Measurements from ENCODE around the gene TXLNG.
A peak's percentile ranks its signal among the peaks of the same experiment; 100 is the strongest.

Gene TXLNG

GRCh38 chrX:16867947-16868346, 81.7 kb downstream of the TXLNG start:
- no peak overlapping the region for H3K4ac ChIP-seq (ENCODE audit: low read depth in 1 of 2, low read length in 2 of 2)
- no peaks in the 10 kb centered on the region for H3K36me3 ChIP-seq (ENCODE audit: control insufficient read depth in 1 of 2, insufficient read depth in 2 of 2, low read depth in 1 of 2, low read length in 2 of 2)
- H3K79me1 ChIP-seq (replicated peaks; ENCODE audit: low read length, poor library complexity, severe bottlenecking): no peaks in the 10 kb centered on the region
- no peak for DNase-seq
- no peak overlapping the region for H2BK120ac ChIP-seq (ENCODE audit: low read depth, low read length)
- no peak overlapping the region for H3K4me2 ChIP-seq (ENCODE audit: low read length, poor library complexity, severe bottlenecking)
- H3K14ac ChIP-seq (ENCODE audit: low read length in 2 of 2): no peak overlapping the region
- H2BK5ac ChIP-seq (ENCODE audit: low read depth, low read length, poor library complexity, severe bottlenecking): no peak overlapping the region
- H4K8ac ChIP-seq (ENCODE audit: low read length): no peak overlapping the region
- peaks cover 0 to 19% of the 10 kb centered on the region in 2 experiments for H3K27me3 ChIP-seq (ENCODE audit: control insufficient read depth in 1 of 2, insufficient read depth in 1 of 2, low read length in 2 of 2)
- H4K91ac ChIP-seq (ENCODE audit: low read length): no peak overlapping the region
- no peak overlapping the region for H3K27ac ChIP-seq (ENCODE audit: low read length, poor library complexity, severe bottlenecking)
- H3K23ac ChIP-seq (ENCODE audit: low read length in 2 of 2): no peak overlapping the region
- peak overlapping the region; percentile 91 for H3K9ac ChIP-seq (ENCODE audit: low read length)
- no peak overlapping the region for H2AK5ac ChIP-seq (ENCODE audit: low read length, severe bottlenecking)
- 100% methylated on average over 2 of the region's 6 CpGs for WGBS
- H2BK15ac ChIP-seq (ENCODE audit: low read depth, poor library complexity, severe bottlenecking): no peak overlapping the region
- peaks cover 5% of the 10 kb centered on the region for H3K4me1 ChIP-seq (ENCODE audit: control insufficient read depth, insufficient read depth, low read depth, low read length)
- H3K9me3 ChIP-seq (ENCODE audit: control insufficient read depth, low read length): no peaks in the 10 kb centered on the region
- H2BK12ac ChIP-seq (ENCODE audit: low read length in 2 of 2): no peak overlapping the region
- no peak overlapping the region for H2AFZ ChIP-seq (ENCODE audit: low read depth, low read length)
- peak overlapping the region in 1 of 2 experiments; percentile 93 for H3K4me3 ChIP-seq (ENCODE audit: insufficient read depth in 1 of 2, low read depth in 1 of 2, low read length in 2 of 2)
- H3K18ac ChIP-seq (ENCODE audit: low read depth in 1 of 2, low read length in 2 of 2): no peak overlapping the region

GRCh38 chrX:16868920-16869319, 82.7 kb downstream of the TXLNG start:
- Histone ChIP-seq H3K4me3 (ENCODE audit: insufficient read depth in 1 of 2, low read depth in 1 of 2, low read length in 2 of 2) (peak overlapping the region in 1 of 2 experiments; percentile 93), H2AK5ac (ENCODE audit: low read length, severe bottlenecking) (no peak overlapping the region), H3K4me1 (ENCODE audit: control insufficient read depth, insufficient read depth, low read depth, low read length) (peaks cover 5% of the 10 kb centered on the region), H3K27ac (ENCODE audit: low read length, poor library complexity, severe bottlenecking) (no peak overlapping the region), H2BK5ac (ENCODE audit: low read depth, low read length, poor library complexity, severe bottlenecking) (no peak overlapping the region), H3K9ac (ENCODE audit: low read length) (peak overlapping the region; percentile 91), H2BK15ac (ENCODE audit: low read depth, poor library complexity, severe bottlenecking) (no peak overlapping the region), H3K14ac (ENCODE audit: low read length in 2 of 2) (no peak overlapping the region), H3K4me2 (ENCODE audit: low read length, poor library complexity, severe bottlenecking) (peak overlapping the region; percentile 65), H3K23ac (ENCODE audit: low read length in 2 of 2) (no peak overlapping the region), H3K18ac (ENCODE audit: low read depth in 1 of 2, low read length in 2 of 2) (no peak overlapping the region), H3K36me3 (ENCODE audit: control insufficient read depth in 1 of 2, insufficient read depth in 2 of 2, low read depth in 1 of 2, low read length in 2 of 2) (no peaks in the 10 kb centered on the region), H3K27me3 (ENCODE audit: control insufficient read depth in 1 of 2, insufficient read depth in 1 of 2, low read length in 2 of 2) (peaks cover 0 to 28% of the 10 kb centered on the region in 2 experiments), H2BK12ac (ENCODE audit: low read length in 2 of 2) (no peak overlapping the region), H3K9me3 (ENCODE audit: control insufficient read depth, low read length) (no peaks in the 10 kb centered on the region), H3K4ac (ENCODE audit: low read depth in 1 of 2, low read length in 2 of 2) (no peak overlapping the region), H4K8ac (ENCODE audit: low read length) (no peak overlapping the region), H3K79me1 (replicated peaks; ENCODE audit: low read length, poor library complexity, severe bottlenecking) (no peaks in the 10 kb centered on the region), H2BK120ac (ENCODE audit: low read depth, low read length) (no peak overlapping the region), H2AFZ (ENCODE audit: low read depth, low read length) (no peak overlapping the region), H4K91ac (ENCODE audit: low read length) (no peak overlapping the region)
- no peak for DNase-seq
- 29% methylated on average over 6 of the region's 7 CpGs for whole genome bisulfite sequencing

- Histone ChIP-seq H3K27ac (ENCODE audit: low read length, poor library complexity, severe bottlenecking) (peak overlapping the region; percentile 95), H3K23ac (ENCODE audit: low read length in 2 of 2) (no peak overlapping the region), H2AK5ac (ENCODE audit: low read length, severe bottlenecking) (no peak overlapping the region), H4K91ac (ENCODE audit: low read length) (peak overlapping the region; percentile 89), H3K18ac (ENCODE audit: low read depth in 1 of 2, low read length in 2 of 2) (peak overlapping the region; percentile 28 to 79), H3K9me3 (ENCODE audit: control insufficient read depth, low read length) (no peaks in the 10 kb centered on the region), H3K9ac (ENCODE audit: low read length) (peak overlapping the region; percentile 91), H2BK120ac (ENCODE audit: low read depth, low read length) (peak overlapping the region; percentile 49), H3K4me2 (ENCODE audit: low read length, poor library complexity, severe bottlenecking) (peak overlapping the region; percentile 65), H2BK15ac (ENCODE audit: low read depth, poor library complexity, severe bottlenecking) (no peak overlapping the region), H3K79me1 (replicated peaks; ENCODE audit: low read length, poor library complexity, severe bottlenecking) (no peaks in the 10 kb centered on the region), H3K27me3 (ENCODE audit: control insufficient read depth in 1 of 2, insufficient read depth in 1 of 2, low read length in 2 of 2) (peaks cover 0 to 34% of the 10 kb centered on the region in 2 experiments), H3K36me3 (ENCODE audit: control insufficient read depth in 1 of 2, insufficient read depth in 2 of 2, low read depth in 1 of 2, low read length in 2 of 2) (no peaks in the 10 kb centered on the region), H3K14ac (ENCODE audit: low read length in 2 of 2) (no peak overlapping the region), H4K8ac (ENCODE audit: low read length) (no peak overlapping the region), H3K4me3 (ENCODE audit: insufficient read depth in 1 of 2, low read depth in 1 of 2, low read length in 2 of 2) (peak overlapping the region; percentile 74 to 93), H3K4me1 (ENCODE audit: control insufficient read depth, insufficient read depth, low read depth, low read length) (peaks cover 5% of the 10 kb centered on the region), H2BK12ac (ENCODE audit: low read length in 2 of 2) (peak overlapping the region in 1 of 2 experiments; percentile 51), H3K4ac (ENCODE audit: low read depth in 1 of 2, low read length in 2 of 2) (peak overlapping the region; percentile 32 to 51), H2BK5ac (ENCODE audit: low read depth, low read length, poor library complexity, severe bottlenecking) (peak overlapping the region; percentile 79), H2AFZ (ENCODE audit: low read depth, low read length) (no peak overlapping the region)
- peak; percentile 15 for DNase-seq
- under 1% methylated on average over 44 of the region's 92 CpGs for WGBS
Measured at GRCh38 chrX:16869393-16870094, 83.3 kb downstream of the TXLNG start.

- Histone ChIP-seq H4K91ac (ENCODE audit: low read length) (peak within 1 kb of the TSS; percentile 89), H3K4me2 (ENCODE audit: low read length, poor library complexity, severe bottlenecking) (peak within 1 kb of the TSS; percentile 70), H3K4me1 (ENCODE audit: control insufficient read depth, insufficient read depth, low read depth, low read length) (peaks cover 5% of the 10 kb centered on the region), H2AFZ (ENCODE audit: low read depth, low read length) (peak within 1 kb of the TSS; percentile 2), H2AK5ac (ENCODE audit: low read length, severe bottlenecking) (no peak within 1 kb of the TSS), H3K27me3 (ENCODE audit: control insufficient read depth in 1 of 2, insufficient read depth in 1 of 2, low read length in 2 of 2) (peaks cover 0 to 41% of the 10 kb centered on the region in 2 experiments), H3K4me3 (ENCODE audit: insufficient read depth in 1 of 2, low read depth in 1 of 2, low read length in 2 of 2) (peak within 1 kb of the TSS; percentile 74 to 93), H3K4ac (ENCODE audit: low read depth in 1 of 2, low read length in 2 of 2) (peak within 1 kb of the TSS; percentile 78 to 87), H2BK120ac (ENCODE audit: low read depth, low read length) (peak within 1 kb of the TSS; percentile 94), H2BK12ac (ENCODE audit: low read length in 2 of 2) (peak within 1 kb of the TSS; percentile 51 to 66), H3K14ac (ENCODE audit: low read length in 2 of 2) (no peak within 1 kb of the TSS), H3K36me3 (ENCODE audit: control insufficient read depth in 1 of 2, insufficient read depth in 2 of 2, low read depth in 1 of 2, low read length in 2 of 2) (no peaks in the 10 kb centered on the region), H4K8ac (ENCODE audit: low read length) (peak within 1 kb of the TSS; percentile 95), H3K9ac (ENCODE audit: low read length) (peak within 1 kb of the TSS; percentile 91), H3K9me3 (ENCODE audit: control insufficient read depth, low read length) (no peaks in the 10 kb centered on the region), H2BK15ac (ENCODE audit: low read depth, poor library complexity, severe bottlenecking) (peak within 1 kb of the TSS; percentile 83), H3K18ac (ENCODE audit: low read depth in 1 of 2, low read length in 2 of 2) (peak within 1 kb of the TSS; percentile 60 to 95), H3K27ac (ENCODE audit: low read length, poor library complexity, severe bottlenecking) (peak within 1 kb of the TSS; percentile 95), H3K79me1 (replicated peaks; ENCODE audit: low read length, poor library complexity, severe bottlenecking) (no peaks in the 10 kb centered on the region), H2BK5ac (ENCODE audit: low read depth, low read length, poor library complexity, severe bottlenecking) (peak within 1 kb of the TSS; percentile 82), H3K23ac (ENCODE audit: low read length in 2 of 2) (no peak within 1 kb of the TSS)
- DNase-seq: peak; percentile 90
- WGBS: under 1% methylated on average over 14 of the region's 84 CpGs
Measured at GRCh38 chrX:16870095-16870861, 84.0 kb downstream of the TXLNG start, which contains the start of gene RBBP7. Gene RBBP7, minus strand, starts transcription at chrX:16870362. Its CDS starts 309 bp downstream, at chrX:16870053.

Data from mesenchymal stem cell (in vitro differentiated cells and primary cell).